SK-N-MC (cell line): Measurements from ENCODE around the gene TTBK1.

Source experiments
- EZH2 ChIP-seq: fragments of 200-600 bp; sonication (generic); IDR thresholded peaks from one replicate; pipeline ENCODE4 v1.6.1; 2017; ENCODE audit warnings: antibody characterized with exemption
- POLR2AphosphoS5 ChIP-seq: IDR thresholded peaks from 2 replicates; pipeline ENCODE4 v1.6.1; 2012; ENCODE audit warnings: mild to moderate bottlenecking, low read depth, low read length, borderline replicate concordance

DNA sequence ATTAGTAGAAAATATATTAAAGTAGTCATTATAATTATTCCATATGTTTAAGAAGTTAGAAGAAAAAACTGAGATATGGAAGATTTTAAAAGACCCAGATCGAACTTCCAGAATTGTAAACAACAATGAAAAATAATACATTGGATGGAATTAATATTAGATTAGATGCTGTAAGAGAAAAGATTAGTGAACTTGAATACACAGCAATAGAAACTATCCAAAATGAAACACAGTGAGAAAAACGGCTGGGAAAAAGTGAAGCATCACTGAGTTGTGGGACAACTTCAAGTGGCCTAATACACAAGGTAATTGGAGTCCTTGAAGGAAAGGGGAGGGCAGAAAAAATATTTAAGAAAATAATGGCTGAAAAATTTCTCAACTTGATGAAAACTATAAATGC, 4.2 kb upstream of the TTBK1 start:
- TF ChIP-seq EZH2 (no peak), POLR2AphosphoS5 (no peak)
